ENCODE results near the gene FAAH. TPM values are rescaled to one million over a fixed set of nuclear protein-coding genes. Genes with fewer than 3 reads are reported as not detected.

The FAAH gene
- polyA plus RNA-seq, 3 donors = 11.5 to 47.1 (median 11.5) TPM

DNA sequence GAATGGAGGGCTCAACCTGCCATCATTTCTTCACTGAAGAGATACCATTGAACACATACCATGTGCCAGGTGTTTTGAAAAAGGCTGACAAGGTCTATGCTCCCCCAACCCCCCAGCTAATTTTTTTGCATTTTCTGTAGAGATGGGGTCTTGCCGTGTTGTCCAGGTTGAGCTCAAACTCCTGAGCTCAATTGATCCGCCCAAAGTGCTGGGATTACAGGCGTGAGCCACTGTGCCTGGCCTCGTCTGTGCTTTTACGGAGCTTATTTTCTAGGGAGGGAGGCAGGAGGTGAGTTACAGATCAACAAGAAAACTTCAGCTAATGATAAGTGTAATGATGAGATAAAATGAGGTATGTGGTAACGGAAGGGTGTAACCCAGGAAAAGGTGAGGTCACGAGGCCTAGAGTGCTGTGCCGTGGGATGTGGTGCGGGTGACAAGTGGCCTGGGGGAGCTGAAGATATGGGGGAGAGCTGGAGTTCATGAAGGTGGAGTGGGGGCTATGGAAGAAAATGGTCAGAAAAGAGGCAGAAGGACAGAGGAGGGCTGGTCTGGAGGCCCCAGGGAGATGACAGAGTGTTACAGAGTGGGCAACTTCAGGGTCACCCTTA lies 28.2 kb downstream of the FAAH start:
- intact Hi-C loops (cut with micrococcal nuclease) = no loop called here
- peaks cover 4 to 15% (median 12%) of the 10 kb centered on the region in 3 donors for H3K27me3 Mint-ChIP-seq (ENCODE audit: low read depth in 3 of 3)
- TF ChIP-seq, protein P1, sequence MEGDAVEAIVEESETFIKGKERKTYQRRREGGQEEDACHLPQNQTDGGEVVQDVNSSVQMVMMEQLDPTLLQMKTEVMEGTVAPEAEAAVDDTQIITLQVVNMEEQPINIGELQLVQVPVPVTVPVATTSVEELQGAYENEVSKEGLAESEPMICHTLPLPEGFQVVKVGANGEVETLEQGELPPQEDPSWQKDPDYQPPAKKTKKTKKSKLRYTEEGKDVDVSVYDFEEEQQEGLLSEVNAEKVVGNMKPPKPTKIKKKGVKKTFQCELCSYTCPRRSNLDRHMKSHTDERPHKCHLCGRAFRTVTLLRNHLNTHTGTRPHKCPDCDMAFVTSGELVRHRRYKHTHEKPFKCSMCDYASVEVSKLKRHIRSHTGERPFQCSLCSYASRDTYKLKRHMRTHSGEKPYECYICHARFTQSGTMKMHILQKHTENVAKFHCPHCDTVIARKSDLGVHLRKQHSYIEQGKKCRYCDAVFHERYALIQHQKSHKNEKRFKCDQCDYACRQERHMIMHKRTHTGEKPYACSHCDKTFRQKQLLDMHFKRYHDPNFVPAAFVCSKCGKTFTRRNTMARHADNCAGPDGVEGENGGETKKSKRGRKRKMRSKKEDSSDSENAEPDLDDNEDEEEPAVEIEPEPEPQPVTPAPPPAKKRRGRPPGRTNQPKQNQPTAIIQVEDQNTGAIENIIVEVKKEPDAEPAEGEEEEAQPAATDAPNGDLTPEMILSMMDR (IDR thresholded peaks at IDR 0.05) = no peak
- no peaks in the 10 kb centered on the region for H3K4me1 ChIP-seq (ENCODE audit: control insufficient read depth in 1 of 2, insufficient read depth in 2 of 2, low read length in 2 of 2)
- H3K4me1 Mint-ChIP-seq = peaks cover 11% of the 10 kb centered on the region
- no peak for DNase-seq
- H3K27me3 ChIP-seq (ENCODE audit: control insufficient read depth in 2 of 2, insufficient read depth in 2 of 2, low read length in 2 of 2) = no peaks in the 10 kb centered on the region
- no peaks in the 10 kb centered on the region for H4K20me1 ChIP-seq (ENCODE audit: insufficient read depth, low read length)
- no peak overlapping the region for H2AFZ ChIP-seq (ENCODE audit: insufficient read depth, low read depth, low read length, poor library complexity, severe bottlenecking)
- no peak overlapping the region for H3K27ac ChIP-seq (ENCODE audit: low read depth in 1 of 2, low read length in 2 of 2)
- no peaks in the 10 kb centered on the region for H3K79me2 ChIP-seq (ENCODE audit: insufficient read depth, low read length)
- H3K9me3 ChIP-seq (replicated peaks in 1 of 2; ENCODE audit: control insufficient read depth in 1 of 2, insufficient read depth in 1 of 2, low read length in 2 of 2) = no peaks in the 10 kb centered on the region
- H3K27ac Mint-ChIP-seq = no peak overlapping the region
- H3K9me3 Mint-ChIP-seq = no peaks in the 10 kb centered on the region
- no peak overlapping the region for H3K4me3 ChIP-seq (replicated peaks in 1 of 3; ENCODE audit: low read depth in 2 of 3, low read length in 3 of 3)
- H3K36me3 ChIP-seq (replicated peaks in 1 of 2; ENCODE audit: control insufficient read depth in 1 of 2, insufficient read depth in 2 of 2, low read length in 2 of 2) = no peaks in the 10 kb centered on the region
- no peak overlapping the region for H3K9ac ChIP-seq (ENCODE audit: insufficient read depth, low read length, poor library complexity, severe bottlenecking)
- peaks cover 0 to 4% of the 10 kb centered on the region in 2 donors for H3K36me3 Mint-ChIP-seq
- H3K4me2 ChIP-seq (replicated peaks; ENCODE audit: extremely low read depth, low read length, poor library complexity, severe bottlenecking) = no peak overlapping the region
- peak overlapping the region in 1 of 2 donors; percentile 33 for H3K4me3 Mint-ChIP-seq
- 87% methylated on average over 9 of the region's 9 CpGs for WGBS (ENCODE audit: insufficient coverage)

DNA sequence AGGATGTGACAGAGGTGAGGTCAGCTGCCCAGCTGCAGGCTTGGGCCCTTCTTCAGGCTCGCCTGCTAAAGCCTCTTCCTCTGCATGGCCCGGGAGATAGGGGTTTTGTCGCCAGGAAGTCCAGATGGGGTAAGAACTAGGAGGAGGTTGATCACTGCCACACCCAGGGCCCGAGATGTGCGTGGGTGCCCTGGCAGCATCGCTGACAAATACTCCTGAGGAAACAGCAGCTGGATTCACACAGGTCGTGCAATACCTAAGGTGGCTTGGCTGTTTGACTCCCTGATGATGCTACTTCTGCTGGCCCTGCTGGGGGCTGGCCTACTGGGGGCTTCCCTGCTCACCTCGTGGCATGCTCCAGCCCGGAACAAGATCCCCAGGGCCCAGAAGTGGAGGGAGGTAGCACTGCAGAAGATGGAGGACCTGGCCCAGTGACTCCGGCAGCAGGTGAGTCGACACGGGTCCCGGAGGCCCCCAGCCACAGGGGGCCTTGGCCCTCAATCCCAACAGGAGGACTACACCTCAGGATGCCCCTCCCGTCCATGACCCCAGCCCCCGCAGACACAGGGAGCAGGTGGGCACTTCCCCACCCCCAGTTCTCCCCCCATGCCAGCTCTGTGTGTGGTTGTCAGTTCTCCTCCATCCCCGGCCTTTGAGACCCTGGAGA lies 29.6 kb downstream of the FAAH start:
- no peaks in the 10 kb centered on the region for H4K20me1 ChIP-seq (ENCODE audit: insufficient read depth, low read length)
- no peak overlapping the region for H2AFZ ChIP-seq (ENCODE audit: insufficient read depth, low read depth, low read length, poor library complexity, severe bottlenecking)
- WGBS (ENCODE audit: insufficient coverage) = 65% methylated on average over 10 of the region's 16 CpGs
- Mint-ChIP-seq H3K4me1 (peaks cover 11% of the 10 kb centered on the region), H3K27me3 (ENCODE audit: low read depth in 3 of 3) (peaks cover 6 to 18% (median 12%) of the 10 kb centered on the region in 3 donors), H3K27ac (peak overlapping the region in 1 of 7 donors; percentile 3), H3K9me3 (no peaks in the 10 kb centered on the region), H3K4me3 (no peak overlapping the region), H3K36me3 (peaks cover 0 to 4% of the 10 kb centered on the region in 2 donors)
- TF ChIP-seq, protein P1 (IDR thresholded peaks at IDR 0.05) = no peak
- H3K9ac ChIP-seq (ENCODE audit: insufficient read depth, low read length, poor library complexity, severe bottlenecking) = no peak overlapping the region
- H3K27me3 ChIP-seq (ENCODE audit: control insufficient read depth in 2 of 2, insufficient read depth in 2 of 2, low read length in 2 of 2) = no peaks in the 10 kb centered on the region
- no peak overlapping the region for H3K4me2 ChIP-seq (replicated peaks; ENCODE audit: extremely low read depth, low read length, poor library complexity, severe bottlenecking)
- H3K4me3 ChIP-seq (replicated peaks in 1 of 3; ENCODE audit: low read depth in 2 of 3, low read length in 3 of 3) = no peak overlapping the region
- no peaks in the 10 kb centered on the region for H3K9me3 ChIP-seq (replicated peaks in 1 of 2; ENCODE audit: control insufficient read depth in 1 of 2, insufficient read depth in 1 of 2, low read length in 2 of 2)
- H3K36me3 ChIP-seq (replicated peaks in 1 of 2; ENCODE audit: control insufficient read depth in 1 of 2, insufficient read depth in 2 of 2, low read length in 2 of 2) = no peaks in the 10 kb centered on the region
- H3K79me2 ChIP-seq (ENCODE audit: insufficient read depth, low read length) = no peaks in the 10 kb centered on the region
- H3K27ac ChIP-seq (ENCODE audit: low read depth in 1 of 2, low read length in 2 of 2) = no peak overlapping the region
- no peaks in the 10 kb centered on the region for H3K4me1 ChIP-seq (ENCODE audit: control insufficient read depth in 1 of 2, insufficient read depth in 2 of 2, low read length in 2 of 2)
- intact Hi-C loops (cut with micrococcal nuclease) = no loop called here
- DNase-seq = no peak

All from CD14-positive monocyte (primary cell).